Trophoblast cell (in vitro differentiated cells and primary cell): ENCODE measurements around the gene C14orf180.

ENCODE experiments used
- DNase-seq, 2 donors: peaks; one replicate each; pipeline ENCODE4 v3.0.0-alpha.2; 2016
- H2AFZ ChIP-seq: 2 replicates; pipeline ENCODE4 v1.6.1; 2013; ENCODE audit warnings: low read length, moderate library complexity, mild to moderate bottlenecking; ENCODE audit not compliant: insufficient read depth, poor library complexity
- H2AK5ac ChIP-seq: 2 replicates; pipeline ENCODE4 v1.6.1; 2013; ENCODE audit warnings: mild to moderate bottlenecking, low read length
- H2BK120ac ChIP-seq: 2 replicates; pipeline ENCODE4 v1.6.1; 2013; ENCODE audit warnings: low read length, mild to moderate bottlenecking, moderate library complexity; ENCODE audit not compliant: insufficient read depth, poor library complexity
- H2BK12ac ChIP-seq: 2 replicates; pipeline ENCODE4 v1.6.1; 2013; ENCODE audit warnings: mild to moderate bottlenecking, low read length, moderate library complexity
- H2BK5ac ChIP-seq: 2 replicates; pipeline ENCODE4 v1.6.1; 2013; ENCODE audit warnings: low read length, low read depth, moderate library complexity, mild to moderate bottlenecking; ENCODE audit not compliant: poor library complexity
- H3K14ac ChIP-seq: 2 replicates; pipeline ENCODE4 v1.6.1; 2013; ENCODE audit warnings: mild to moderate bottlenecking, low read length
- H3K18ac ChIP-seq: 2 replicates; pipeline ENCODE4 v1.6.1; 2013; ENCODE audit warnings: mild to moderate bottlenecking, low read length
- H3K23ac ChIP-seq: 2 replicates; pipeline ENCODE4 v1.6.1; 2013; ENCODE audit warnings: low read length
- H3K27ac ChIP-seq: 2 replicates; pipeline ENCODE4 v1.5.1; 2013; ENCODE audit warnings: low read depth, mild to moderate bottlenecking, inconsistent platforms, low read length, moderate library complexity
- H3K27me3 ChIP-seq: 2 replicates; pipeline ENCODE4 v1.6.1; 2013; ENCODE audit warnings: inconsistent platforms, mild to moderate bottlenecking, low read length, moderate library complexity; ENCODE audit not compliant: insufficient read depth
- H3K36me3 ChIP-seq, 2 experiments: 1 replicate in 1 of 2; 2 replicates in 1 of 2; pipeline ENCODE4 v1.6.1; 2013; ENCODE audit warnings: low read length in 2 of 2, mild to moderate bottlenecking in 2 of 2, moderate library complexity in 1 of 2; ENCODE audit not compliant: insufficient read depth in 2 of 2, control insufficient read depth in 1 of 2
- H3K4ac ChIP-seq: 2 replicates; pipeline ENCODE4 v1.6.1; 2013; ENCODE audit warnings: low read depth, mild to moderate bottlenecking, low read length, moderate library complexity
- H3K4me1 ChIP-seq, 2 experiments: 1 replicate in 1 of 2; 2 replicates in 1 of 2; pipeline ENCODE4 v1.6.1; 2013; ENCODE audit warnings: low read length in 2 of 2, mild to moderate bottlenecking in 2 of 2, moderate library complexity in 1 of 2; ENCODE audit not compliant: insufficient read depth in 2 of 2, control insufficient read depth in 1 of 2
- H3K4me2 ChIP-seq: 2 replicates; pipeline ENCODE4 v1.6.1; 2013; ENCODE audit warnings: inconsistent platforms, mild to moderate bottlenecking, low read length, moderate library complexity
- H3K4me3 ChIP-seq: 2 replicates; pipeline ENCODE4 v1.5.1; 2013; ENCODE audit warnings: mild to moderate bottlenecking, low read depth, low read length, inconsistent platforms
- H3K79me1 ChIP-seq: one replicate; pipeline ENCODE4 v1.6.1; 2013; ENCODE audit warnings: low read length
- H3K79me2 ChIP-seq: 2 replicates; pipeline ENCODE4 v1.6.1; 2013; ENCODE audit warnings: low read length, mild to moderate bottlenecking; ENCODE audit not compliant: control insufficient read depth, insufficient read depth, poor library complexity
- H3K9ac ChIP-seq: 2 replicates; pipeline ENCODE4 v1.6.1; 2013; ENCODE audit warnings: mild to moderate bottlenecking, low read length
- H3K9me3 ChIP-seq: 2 replicates; pipeline ENCODE4 v1.6.1; 2013; ENCODE audit warnings: low read depth, mild to moderate bottlenecking, control low read depth, inconsistent platforms, low read length; ENCODE audit not compliant: insufficient read depth
- H4K12ac ChIP-seq: 2 replicates; pipeline ENCODE4 v1.6.1; 2013; ENCODE audit warnings: low read depth, mild to moderate bottlenecking, low read length, moderate library complexity
- H4K8ac ChIP-seq: 2 replicates; pipeline ENCODE4 v1.6.1; 2013; ENCODE audit warnings: low read depth, mild to moderate bottlenecking, low read length, moderate library complexity
- H4K91ac ChIP-seq: one replicate; pipeline ENCODE4 v1.6.1; 2013; ENCODE audit warnings: low read depth, mild to moderate bottlenecking, low read length, moderate library complexity
- WGBS: extraction: QIAGEN DNeasy Blood & Tissue Kit; methylation state at CpG from one replicate; pipeline ENCODE4 v1.1.7; 2013; ENCODE audit warnings: missing lambda C conversion rate; ENCODE audit not compliant: insufficient read length, insufficient coverage; ENCODE audit errors: extremely low coverage; 5-methylcytosine and 5-hydroxymethylcytosine counted together

C14orf180 gene

GRCh38 chr14:104552738-104553125 is 26.8 kb upstream of the C14orf180 start:
- Histone ChIP-seq H3K27me3 (no peaks in the 10 kb centered on the region), H3K9ac (no peak overlapping the region), H2AK5ac (no peak overlapping the region), H4K12ac (no peak overlapping the region), H3K27ac (no peak overlapping the region), H2BK12ac (no peak overlapping the region), H3K79me2 (no peaks in the 10 kb centered on the region), H3K4me1 (no peaks in the 10 kb centered on the region), H3K4me2 (no peak overlapping the region), H3K36me3 (no peaks in the 10 kb centered on the region), H3K4ac (no peak overlapping the region), H2AFZ (no peak overlapping the region), H3K9me3 (peaks cover 8% of the 10 kb centered on the region), H2BK120ac (no peak overlapping the region), H4K91ac (no peak overlapping the region), H3K4me3 (no peak overlapping the region), H3K23ac (no peak overlapping the region), H3K18ac (no peak overlapping the region), H3K79me1 (no peaks in the 10 kb centered on the region), H4K8ac (no peak overlapping the region), H3K14ac (no peak overlapping the region), H2BK5ac (no peak overlapping the region)
- no CpG with 5 or more reads among the region's 9 CpGs for WGBS
- DNase-seq, result no peak

GRCh38 chr14:104553166-104554087 is 26.1 kb upstream of the C14orf180 start:
- no peak overlapping the region for H3K4me2 ChIP-seq
- no peak overlapping the region for H2BK12ac ChIP-seq
- H2AK5ac ChIP-seq, result no peak overlapping the region
- H3K27ac ChIP-seq, result no peak overlapping the region
- no peaks in the 10 kb centered on the region for H3K27me3 ChIP-seq
- H2BK120ac ChIP-seq, result no peak overlapping the region
- DNase-seq, result no peak
- no peak overlapping the region for H4K91ac ChIP-seq
- no peak overlapping the region for H3K14ac ChIP-seq
- H3K4ac ChIP-seq, result no peak overlapping the region
- H3K79me2 ChIP-seq, result no peaks in the 10 kb centered on the region
- H3K23ac ChIP-seq, result no peak overlapping the region
- no peak overlapping the region for H4K8ac ChIP-seq
- WGBS, result no CpG with 5 or more reads among the region's 30 CpGs
- no peaks in the 10 kb centered on the region for H3K36me3 ChIP-seq
- peaks cover 8% of the 10 kb centered on the region for H3K9me3 ChIP-seq
- no peak overlapping the region for H3K4me3 ChIP-seq
- H2AFZ ChIP-seq, result no peak overlapping the region
- no peaks in the 10 kb centered on the region for H3K4me1 ChIP-seq
- H3K9ac ChIP-seq, result no peak overlapping the region
- H3K18ac ChIP-seq, result no peak overlapping the region
- no peaks in the 10 kb centered on the region for H3K79me1 ChIP-seq
- no peak overlapping the region for H4K12ac ChIP-seq
- no peak overlapping the region for H2BK5ac ChIP-seq

GRCh38 chr14:104554088-104554607 is 25.4 kb upstream of the C14orf180 start:
- Histone ChIP-seq H3K36me3 (no peaks in the 10 kb centered on the region), H4K12ac (no peak overlapping the region), H4K8ac (no peak overlapping the region), H3K9me3 (peaks cover 8% of the 10 kb centered on the region), H3K4ac (no peak overlapping the region), H2BK120ac (no peak overlapping the region), H3K18ac (no peak overlapping the region), H3K4me3 (no peak overlapping the region), H2BK12ac (no peak overlapping the region), H4K91ac (no peak overlapping the region), H2BK5ac (no peak overlapping the region), H3K27ac (no peak overlapping the region), H3K4me2 (no peak overlapping the region), H3K23ac (no peak overlapping the region), H3K79me2 (no peaks in the 10 kb centered on the region), H3K27me3 (no peaks in the 10 kb centered on the region), H2AFZ (no peak overlapping the region), H3K14ac (no peak overlapping the region), H3K79me1 (no peaks in the 10 kb centered on the region), H3K4me1 (no peaks in the 10 kb centered on the region), H3K9ac (no peak overlapping the region), H2AK5ac (no peak overlapping the region)
- WGBS, result no CpG with 5 or more reads among the region's 12 CpGs
- DNase-seq, result no peak

- Histone ChIP-seq H3K4me1 (no peaks in the 10 kb centered on the region), H3K9ac (no peak overlapping the region), H2BK12ac (no peak overlapping the region), H2BK5ac (no peak overlapping the region), H3K4me3 (no peak overlapping the region), H4K91ac (no peak overlapping the region), H3K79me2 (no peaks in the 10 kb centered on the region), H4K12ac (no peak overlapping the region), H3K27ac (no peak overlapping the region), H2BK120ac (no peak overlapping the region), H4K8ac (no peak overlapping the region), H3K23ac (no peak overlapping the region), H3K36me3 (no peaks in the 10 kb centered on the region), H3K14ac (no peak overlapping the region), H3K79me1 (no peaks in the 10 kb centered on the region), H2AK5ac (no peak overlapping the region), H3K18ac (no peak overlapping the region), H3K4me2 (no peak overlapping the region), H3K4ac (no peak overlapping the region), H3K9me3 (peaks cover 5% of the 10 kb centered on the region), H2AFZ (no peak overlapping the region), H3K27me3 (no peaks in the 10 kb centered on the region)
- DNase-seq, result peak in 1 of 2 donors; percentile 41
- WGBS, result no CpG with 5 or more reads among the region's 26 CpGs
These were observed 24.7 kb upstream of the C14orf180 start for GRCh38 chr14:104554608-104555429.
